Suppressor macrophage treated with lipopolysaccharide for 1 hour (primary cell): ENCODE measurements around the gene IL6ST.

Experiments used
- DNase-seq, 3 donors: peaks; one replicate each; pipeline ENCODE4 v3.0.0-alpha.2; 2020 to 2022

The IL6ST gene

DNA sequence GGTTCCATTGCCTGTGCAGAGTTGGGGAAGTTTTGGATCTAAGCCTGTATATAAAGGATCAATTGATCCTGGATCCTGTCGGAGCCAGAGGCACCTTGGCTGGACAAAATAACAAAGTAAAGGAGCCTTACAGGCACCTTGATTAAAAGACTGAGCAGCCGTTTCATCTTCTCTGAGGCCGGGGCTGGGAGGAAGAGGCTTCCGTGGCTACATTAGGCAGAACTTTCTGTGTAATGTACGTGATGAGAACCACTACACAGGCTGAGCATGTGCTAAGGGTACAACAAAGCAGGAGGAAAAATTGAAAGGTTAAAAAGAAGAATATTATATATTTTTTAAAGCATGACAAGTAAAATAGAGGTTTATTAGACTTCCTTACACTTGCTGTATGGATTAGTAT lies 106.6 kb downstream of the IL6ST start:
- no peak for DNase-seq

DNA sequence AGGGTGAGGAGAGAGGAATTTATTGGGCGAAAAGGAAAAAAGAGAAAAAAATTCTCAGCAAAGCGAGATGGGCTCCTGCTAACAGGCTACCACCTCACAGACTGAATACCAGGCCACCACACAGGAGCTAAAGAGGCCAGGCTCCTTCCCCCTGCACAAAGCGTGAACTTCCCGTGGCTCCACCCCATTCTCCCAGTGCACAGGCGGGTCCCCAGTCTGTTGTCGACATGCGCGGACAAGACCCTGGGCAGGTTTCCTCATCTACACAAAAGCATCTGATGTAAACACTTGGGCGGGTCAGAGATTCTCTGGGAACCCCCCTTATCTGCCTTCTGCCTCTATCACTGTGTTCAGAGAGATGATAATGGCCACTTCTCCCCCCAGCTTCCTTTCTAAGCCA lies 109.4 kb downstream of the IL6ST start:
- DNase-seq: no peak
